ENCODE results near the gene LARGE1.

The LARGE1 gene

DNA sequence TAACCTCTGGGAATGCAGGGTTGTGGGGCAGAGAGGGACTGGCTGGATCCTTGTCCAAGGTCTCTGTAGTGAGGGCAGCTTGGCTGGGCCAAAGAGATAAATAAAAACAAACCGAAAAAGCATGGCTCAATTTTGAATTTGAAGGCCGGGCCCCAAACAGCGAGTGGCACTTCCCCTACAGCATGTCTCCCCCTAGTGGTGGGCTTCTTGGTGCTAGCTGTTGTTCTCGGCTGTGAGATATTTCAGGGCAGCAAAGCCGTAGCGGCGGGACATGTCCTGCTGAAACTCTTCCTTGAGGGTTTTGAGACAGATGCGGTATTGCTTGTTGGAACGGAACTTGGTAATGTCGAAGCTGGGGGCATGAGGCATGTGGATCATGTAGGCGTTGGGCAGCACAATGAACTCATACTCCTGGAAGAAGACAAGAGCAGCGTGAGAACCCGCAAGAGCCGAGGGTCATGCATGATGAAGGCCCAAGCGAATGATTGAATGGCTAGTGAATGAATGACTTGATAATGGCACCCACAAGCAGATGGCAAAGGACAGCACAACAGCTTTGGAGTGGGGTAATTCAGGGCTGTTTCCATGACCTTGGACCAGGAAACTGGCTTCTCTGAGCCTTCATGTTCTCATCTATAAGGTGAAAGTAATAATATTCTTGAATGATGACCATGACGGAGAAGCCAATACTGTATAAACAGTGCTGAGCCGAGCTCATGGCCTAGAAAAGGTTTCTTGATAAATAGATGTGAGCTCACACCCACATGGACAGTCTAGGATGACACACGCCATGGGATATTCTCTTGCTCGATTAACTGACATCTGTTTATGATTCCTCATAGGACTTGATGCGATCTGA, 645.8 kb downstream of the LARGE1 start:
- DNase-seq, result peak; percentile 4

DNA sequence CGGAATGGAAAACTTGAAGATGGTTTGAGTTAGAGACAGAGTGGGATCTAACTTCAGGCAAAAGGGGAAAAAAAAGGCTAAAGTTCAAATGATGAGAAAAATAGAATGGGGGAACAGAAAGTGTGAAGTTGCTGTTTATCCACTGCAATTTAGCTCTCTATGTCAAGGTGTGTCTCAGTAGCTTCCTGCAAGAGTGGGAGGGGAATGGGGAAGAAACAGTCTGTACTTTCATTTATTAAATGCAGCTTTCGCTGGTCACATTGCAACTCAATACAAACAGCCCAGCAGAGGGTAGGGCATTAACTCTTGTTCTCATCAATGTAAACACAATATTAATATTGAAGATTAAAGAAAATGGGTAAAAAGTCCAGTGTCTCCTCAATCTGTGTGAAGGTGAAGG, 647.4 kb downstream of the LARGE1 start:
- DNase-seq, result no peak

DNA sequence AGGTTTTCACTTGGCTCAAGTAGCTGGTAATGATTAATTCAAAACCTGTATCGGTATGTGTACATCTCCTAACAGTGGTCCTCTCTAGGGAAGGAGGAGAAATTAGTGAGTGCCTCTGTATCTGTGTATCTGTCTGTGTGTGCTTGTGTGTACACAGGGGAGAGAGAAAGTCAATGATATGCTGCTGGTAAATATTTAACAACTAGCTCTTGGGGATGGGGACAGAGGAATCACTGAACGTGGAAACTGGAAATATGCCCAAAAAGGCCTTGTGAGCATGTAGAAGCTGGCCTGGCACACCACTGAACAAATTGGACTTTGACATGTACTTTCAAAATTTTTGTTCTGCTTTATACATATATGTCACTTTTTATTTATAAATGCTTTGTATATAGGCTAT, 648.1 kb downstream of the LARGE1 start:
- DNase-seq, result no peak

DNA sequence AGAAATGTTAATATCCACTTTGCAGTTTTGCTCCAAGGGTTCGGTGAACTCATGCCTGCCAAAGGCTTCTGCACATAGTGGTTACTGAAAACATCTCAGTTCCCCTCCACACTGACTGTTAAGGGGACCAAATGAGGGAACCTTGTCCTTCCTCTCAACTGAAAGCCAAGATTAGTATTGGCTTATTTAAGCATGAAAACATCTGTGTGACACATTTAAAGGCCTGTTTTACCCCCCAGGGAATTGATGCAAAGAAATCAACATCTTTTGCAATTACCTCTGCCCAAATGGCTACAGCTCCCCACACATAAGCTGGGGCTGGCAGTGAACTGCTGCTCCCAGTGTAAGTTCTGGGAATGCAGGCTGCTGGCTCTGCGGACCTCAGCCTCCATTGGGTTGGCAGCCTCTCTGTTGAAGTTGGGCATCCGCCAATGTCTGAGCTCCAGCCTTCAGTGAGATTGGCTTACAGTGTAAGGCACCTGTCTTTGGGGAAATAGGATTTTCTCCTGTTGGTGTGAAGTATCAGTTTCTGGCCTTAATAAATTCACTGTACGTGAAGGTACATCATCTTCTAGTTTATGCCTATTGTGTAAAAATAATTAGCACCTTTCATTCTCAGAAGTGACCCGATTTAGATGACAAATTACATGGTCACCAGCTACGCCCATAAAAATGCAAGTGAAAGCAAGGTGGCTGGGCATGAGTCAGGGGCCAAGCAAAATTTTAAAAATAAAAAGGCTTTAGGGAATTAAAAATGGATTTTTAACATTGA, 648.7 kb downstream of the LARGE1 start:
- no peak for DNase-seq

DNA sequence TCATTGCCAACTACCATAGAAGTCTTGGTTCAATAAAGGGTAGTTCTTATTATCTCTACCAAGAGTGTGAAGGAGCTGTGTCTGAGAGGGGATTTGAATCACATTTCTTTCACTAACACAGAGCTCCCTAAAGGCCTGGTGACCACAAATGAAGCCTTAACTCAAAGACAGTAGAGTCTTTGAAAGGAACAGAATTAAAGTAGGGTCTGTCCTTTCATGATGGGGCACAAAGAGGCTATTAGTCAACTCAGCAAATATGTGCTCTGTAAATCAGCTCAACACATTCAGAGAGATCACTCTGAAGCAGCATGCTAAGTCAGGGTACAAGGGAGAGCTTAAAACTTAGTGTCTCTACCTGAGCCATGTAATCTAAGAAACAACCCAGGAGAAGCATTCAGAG, 649.7 kb downstream of the LARGE1 start:
- DNase-seq, result no peak

DNA sequence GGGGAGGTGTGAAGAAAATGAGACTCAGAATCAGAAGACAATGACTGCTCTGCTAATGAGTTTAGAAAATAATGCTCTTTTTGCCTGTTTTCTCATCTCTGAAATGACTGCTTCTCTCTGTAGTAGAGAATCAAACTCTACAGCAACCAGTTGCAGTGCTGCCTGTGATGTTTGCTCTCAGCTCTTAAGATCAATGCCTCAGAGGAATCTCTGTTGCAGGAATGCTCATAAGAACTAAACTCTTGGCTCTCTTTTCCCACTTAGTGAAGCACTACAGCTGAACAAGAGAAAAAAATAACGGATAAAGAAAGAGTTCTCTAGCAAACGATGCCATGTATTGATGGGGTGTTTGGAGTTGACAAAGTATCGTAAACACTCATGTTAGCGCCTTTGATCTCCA, 658.6 kb downstream of the LARGE1 start:
- DNase-seq, result no peak

DNA sequence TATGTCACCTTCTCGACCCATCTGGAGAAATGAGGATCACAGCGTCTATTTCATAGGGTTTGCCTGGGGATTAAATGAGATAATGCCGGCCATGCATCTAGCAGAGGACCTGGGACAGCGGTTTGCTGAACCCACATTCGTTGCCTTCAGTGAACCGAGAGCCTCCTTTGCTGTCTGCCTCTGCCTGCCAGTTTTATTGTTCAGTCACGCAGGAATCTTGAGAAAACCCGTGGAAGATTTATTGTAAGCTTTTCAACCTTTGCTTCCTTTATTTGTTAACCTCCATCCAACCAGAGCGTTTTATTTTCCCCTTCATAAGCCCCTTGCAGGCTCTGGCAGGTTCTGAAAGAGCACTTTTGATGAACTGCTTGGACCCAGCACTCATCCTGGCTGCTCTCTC, 659.8 kb downstream of the LARGE1 start:
- no peak for DNase-seq

DNA sequence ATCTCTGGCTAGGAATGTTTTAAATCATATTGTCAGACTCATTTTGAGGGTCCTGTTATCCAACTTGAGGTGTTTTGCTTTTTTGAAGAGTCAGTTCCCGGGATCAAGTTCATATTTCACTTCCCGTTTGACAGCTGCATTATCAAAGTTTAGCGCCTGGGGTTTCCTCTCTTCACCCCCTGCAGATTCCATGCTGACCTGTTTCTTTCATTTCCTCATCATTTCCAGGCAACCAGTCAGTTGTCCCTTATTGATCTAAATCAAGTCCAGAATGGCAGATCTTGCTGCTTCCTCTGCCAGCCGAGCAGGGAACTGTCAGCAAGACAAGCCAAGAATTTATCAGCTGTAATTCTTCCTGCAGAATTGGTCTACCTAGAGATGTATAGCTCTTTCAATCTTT, 664.5 kb downstream of the LARGE1 start:
- no peak for DNase-seq

DNA sequence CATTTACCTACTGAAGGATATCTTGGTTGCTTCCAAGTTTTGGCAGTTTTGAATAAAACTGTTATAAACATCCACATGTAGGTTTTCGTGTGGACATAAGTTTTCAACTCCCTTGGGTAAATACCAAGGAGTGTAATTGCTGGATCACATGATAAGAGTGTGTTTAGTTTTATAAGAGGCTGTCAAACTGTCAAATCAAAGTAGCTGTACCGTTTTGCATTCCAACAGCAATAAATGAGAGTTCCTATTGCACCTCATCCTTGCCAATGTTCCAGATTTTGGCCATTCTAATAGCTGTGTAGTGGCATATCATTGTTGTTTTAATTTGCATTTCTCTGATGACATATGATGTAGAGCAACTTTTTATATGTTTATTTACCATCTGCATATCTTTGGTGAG, 671.3 kb downstream of the LARGE1 start:
- DNase-seq, result no peak

DNA sequence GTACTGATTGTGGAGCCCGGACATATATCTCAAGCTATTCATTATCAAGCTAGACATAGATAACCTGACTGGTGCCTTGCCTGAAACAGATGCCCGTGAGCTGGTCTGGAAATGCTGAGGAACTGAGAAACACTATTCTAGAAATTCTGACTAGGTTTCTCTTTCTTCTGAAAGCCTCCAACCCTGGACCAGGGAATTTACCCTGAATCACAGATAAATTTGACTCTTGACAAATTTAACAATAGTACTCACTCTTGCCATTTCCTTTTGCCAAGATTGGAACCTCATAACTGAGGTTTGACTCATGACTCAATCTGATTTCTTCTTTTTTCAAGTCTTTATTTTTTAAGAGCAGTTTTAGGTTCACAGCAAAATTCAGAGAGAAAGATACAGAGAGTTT, 672.5 kb downstream of the LARGE1 start:
- no peak for DNase-seq

DNA sequence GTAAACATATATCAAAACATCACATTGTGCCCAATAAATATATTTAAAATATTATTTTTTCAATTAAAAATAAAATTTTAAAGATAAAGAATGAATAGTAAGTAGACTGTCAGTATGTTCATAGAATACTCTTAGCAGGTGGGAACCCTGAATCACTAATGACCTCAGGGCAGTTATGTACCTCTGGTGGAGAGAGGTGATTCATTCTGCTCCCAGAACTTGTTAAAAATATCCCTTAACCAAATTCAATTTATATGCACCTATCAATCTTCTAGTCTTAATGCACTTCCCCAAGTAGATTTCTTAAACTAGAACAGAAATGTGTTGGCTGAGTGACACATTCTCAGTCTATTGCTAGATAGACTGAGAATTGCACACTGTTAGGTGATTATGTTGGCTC, 678.2 kb downstream of the LARGE1 start:
- DNase-seq, result no peak

DNA sequence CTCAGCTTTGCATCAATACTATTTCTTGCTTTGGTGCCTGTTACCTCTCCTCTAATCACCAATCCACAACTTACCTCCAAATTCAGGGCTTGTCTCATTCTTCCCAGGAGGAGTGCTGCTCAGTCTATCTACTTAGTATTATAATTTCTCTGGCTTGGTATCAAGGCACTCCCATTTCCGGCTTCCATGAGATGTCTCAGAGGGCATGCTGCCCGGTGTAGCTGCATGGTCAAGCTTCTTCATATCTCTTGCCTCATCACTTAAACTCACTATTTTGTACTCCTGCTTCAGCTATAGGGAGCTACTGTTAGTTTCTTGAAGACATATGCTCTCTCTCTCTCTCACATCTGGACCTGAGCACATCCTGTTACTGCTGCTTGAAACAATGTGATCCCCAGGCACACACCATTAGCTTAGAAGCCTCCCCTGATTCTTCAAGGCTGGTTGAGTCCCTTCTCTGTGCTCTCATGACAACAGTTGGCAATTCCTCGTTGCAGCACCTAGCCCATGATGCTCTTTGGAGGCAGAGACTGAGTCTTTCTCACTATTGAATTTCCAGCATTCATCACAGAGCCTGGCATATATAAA, 679.3 kb downstream of the LARGE1 start:
- no peak for DNase-seq

DNA sequence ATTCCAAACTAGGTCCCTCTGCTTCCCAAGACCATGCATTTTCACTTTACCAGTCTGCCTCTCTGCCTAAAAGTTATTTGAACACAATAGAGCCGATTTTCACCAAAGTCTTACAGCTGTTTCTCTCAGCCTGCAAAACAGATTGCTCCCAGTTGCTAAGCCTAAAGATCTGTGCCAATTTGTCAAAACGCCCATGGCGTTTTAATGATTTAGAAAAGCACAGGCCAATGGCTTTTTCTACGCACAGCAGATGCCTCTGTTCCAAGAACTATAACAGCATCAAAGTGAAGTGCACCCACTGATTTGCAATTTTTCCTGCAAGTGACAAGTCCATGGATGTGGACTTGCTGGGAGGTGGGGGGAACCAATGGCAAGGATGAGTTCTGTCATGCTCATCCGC, 688.2 kb downstream of the LARGE1 start:
- no peak for DNase-seq

DNA sequence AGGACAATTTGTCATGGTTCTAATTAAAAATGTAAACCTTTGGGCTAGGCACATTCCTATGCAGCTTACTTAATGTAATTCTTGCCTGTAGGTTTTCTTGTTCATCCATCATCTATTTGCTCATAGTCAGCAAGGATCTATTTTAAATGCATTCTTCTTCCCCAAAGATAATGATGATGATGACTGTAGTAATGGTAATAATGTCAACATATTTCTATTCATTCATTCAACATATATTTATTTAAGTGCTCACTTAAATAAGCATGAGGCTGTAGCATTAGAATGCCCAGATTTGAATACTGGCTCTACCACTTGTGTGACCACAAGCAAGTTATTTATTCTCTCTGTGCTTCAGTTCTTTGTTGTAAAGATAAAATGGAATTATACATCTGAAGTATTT, 692.5 kb downstream of the LARGE1 start:
- DNase-seq, result no peak

DNA sequence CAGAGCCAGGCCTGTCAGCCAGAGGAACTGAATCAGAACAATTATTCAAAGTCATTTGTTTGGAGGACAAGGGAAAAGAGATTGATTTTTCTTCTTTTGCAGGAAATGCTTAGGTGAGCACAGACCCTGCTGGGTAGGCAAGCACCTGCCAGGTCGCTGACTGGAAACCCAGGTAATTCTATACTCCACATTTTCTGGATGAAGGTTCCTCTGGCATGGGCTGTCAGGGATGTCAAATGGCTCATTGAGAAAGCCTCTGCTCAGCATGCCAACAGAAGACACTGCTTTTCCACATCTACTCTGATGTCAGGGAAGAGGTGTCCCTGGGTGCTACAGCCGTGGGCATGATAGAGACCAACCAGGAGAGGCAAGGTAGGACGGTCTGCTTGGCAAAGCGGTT, 695.4 kb downstream of the LARGE1 start:
- DNase-seq, result no peak

Data from NCI-H69 (cell line).